OCI-LY3 (cell line): ENCODE measurements around the gene CSNK1A1.
"Not testable (repeated sequence)": the region's sequence is repeated elsewhere in the genome, so short reads cannot be mapped to it uniquely, and the experiment has no call there.

Experiments used
- CTCF ChIP-seq: fragments of 200-600, 300-600 bp; sonication (generic); IDR thresholded peaks from 2 replicates; pipeline ENCODE4 v1.5.1; 2014; ENCODE audit warnings: antibody characterized with exemption, low read length, low read depth
- EZH2phosphoT487 ChIP-seq: fragments of 200-600 bp; shearing (Covaris generic); IDR thresholded peaks from 2 replicates; pipeline ENCODE4 v1.6.1; 2018; ENCODE audit warnings: antibody characterized with exemption, mixed run types, low read depth

GRCh38 chr5:149535787-149536186 lies 15.5 kb downstream of the CSNK1A1 start:
- not testable (repeated sequence) for TF ChIP-seq CTCF, EZH2phosphoT487
